GM23248 (cell line): ENCODE measurements around the gene PARD6B.
"Not testable (repeated sequence)": the region's sequence is repeated elsewhere in the genome, so short reads cannot be mapped to it uniquely, and the experiment has no call there.

Source experiments
- EZH2 ChIP-seq: fragments of 200-600 bp; sonication (generic); IDR thresholded peaks from 2 replicates; pipeline ENCODE4 v1.6.1; 2018; ENCODE audit warnings: antibody characterized with exemption, mild to moderate bottlenecking; ENCODE audit not compliant: insufficient read depth, poor library complexity, severe bottlenecking
- EZH2phosphoT487 ChIP-seq: fragments of 200-600 bp; sonication (generic); IDR thresholded peaks from 2 replicates; pipeline ENCODE4 v1.6.1; 2018; ENCODE audit warnings: antibody characterized with exemption, moderate library complexity, mild to moderate bottlenecking, low read depth; ENCODE audit not compliant: insufficient read depth

DNA sequence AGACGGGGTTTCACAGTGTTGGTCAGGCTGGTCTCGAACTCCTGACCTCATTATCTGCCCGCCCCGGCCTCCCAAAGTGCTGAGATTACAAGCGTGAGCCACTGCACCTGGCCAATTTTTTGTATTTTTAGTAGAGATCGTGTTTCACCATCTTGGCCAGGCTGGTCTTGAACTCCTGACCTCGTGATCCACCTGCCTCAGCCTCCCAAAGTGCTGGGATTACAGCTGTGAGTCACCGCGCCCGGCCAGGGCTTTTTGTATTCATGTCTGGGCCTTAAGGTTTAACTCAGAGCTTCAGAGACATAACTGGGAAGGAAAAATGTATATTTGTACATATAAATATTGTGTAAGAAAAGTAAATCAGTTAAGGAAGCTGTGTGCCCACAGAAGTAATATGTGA lies 33.9 kb downstream of the PARD6B start:
- not testable (repeated sequence) for TF ChIP-seq EZH2, EZH2phosphoT487
